GM13977 (cell line): ENCODE results near the gene PAQR4.

ENCODE experiments used
- DNase-seq: peaks from one replicate; pipeline ENCODE4 v3.0.0; 2012; ENCODE audit warnings: low spot score
- in situ Hi-C: fragments of 300-500 bp; cut with MboI; formaldehyde crosslinking; loops from one replicate; pipeline ENCODE4 v1.12.0; 2022; ENCODE audit warnings: low sequenced_read_pairs, low pct_unique_long_range_greater_than_20kb, mixed read lengths, inconsistent platforms; ENCODE audit not compliant: unreplicated experiment
- TF ChIP-seq, protein P1 (sequence below): IDR thresholded peaks from 2 replicates; pipeline ENCODE4 v1.5.1; 2012; ENCODE audit warnings: mild to moderate bottlenecking, control low read depth; ENCODE audit not compliant: insufficient read depth; ENCODE audit errors: extremely low read depth, missing control alignments

The PAQR4 gene

DNA sequence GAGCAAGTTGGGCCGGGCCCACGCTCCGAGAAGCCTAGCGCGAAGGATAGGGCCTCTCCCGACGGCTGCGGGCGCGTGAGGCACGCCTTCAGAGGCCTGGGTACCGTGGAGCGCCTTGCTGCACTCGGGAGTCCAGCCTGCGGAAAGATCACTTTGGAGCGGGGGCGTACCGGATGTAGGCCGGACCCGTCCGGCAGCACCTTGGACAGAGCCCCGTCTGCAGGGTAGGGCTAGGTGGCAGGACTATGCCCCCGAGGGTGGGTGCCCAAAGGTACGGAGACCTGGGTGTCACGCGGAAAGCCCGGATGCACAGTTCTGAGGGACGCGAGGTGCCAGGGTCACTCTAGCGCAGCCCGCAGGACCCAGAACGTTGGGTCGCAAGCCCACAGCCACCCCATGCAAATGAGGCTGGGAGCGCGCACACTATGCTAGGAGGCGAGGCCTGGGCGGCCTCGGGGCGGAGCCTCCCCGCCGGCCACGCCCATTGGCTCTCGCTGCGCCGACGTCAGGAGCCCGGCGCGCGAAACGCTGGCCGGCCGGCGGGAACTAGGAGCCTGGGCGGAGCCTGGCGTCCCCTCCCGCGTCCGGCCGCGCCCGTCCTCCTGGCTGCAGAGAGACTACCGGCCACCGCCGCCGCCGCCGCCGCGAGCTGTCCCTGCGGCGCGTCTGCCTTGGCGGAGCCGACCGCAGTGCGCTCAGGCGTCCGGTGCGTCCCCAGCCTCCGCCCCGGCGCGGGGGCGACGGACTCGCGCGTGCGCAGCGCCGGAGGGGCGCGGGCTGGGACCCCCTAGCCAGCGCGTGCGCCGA, at the start of gene PAQR4:
Gene PAQR4, plus strand, starts transcription at position 611 of the 807 bp plus-strand sequence. CDS start 327 bp downstream, outside the sequence.
- peak; percentile 99 for DNase-seq
- TF ChIP-seq, protein P1, sequence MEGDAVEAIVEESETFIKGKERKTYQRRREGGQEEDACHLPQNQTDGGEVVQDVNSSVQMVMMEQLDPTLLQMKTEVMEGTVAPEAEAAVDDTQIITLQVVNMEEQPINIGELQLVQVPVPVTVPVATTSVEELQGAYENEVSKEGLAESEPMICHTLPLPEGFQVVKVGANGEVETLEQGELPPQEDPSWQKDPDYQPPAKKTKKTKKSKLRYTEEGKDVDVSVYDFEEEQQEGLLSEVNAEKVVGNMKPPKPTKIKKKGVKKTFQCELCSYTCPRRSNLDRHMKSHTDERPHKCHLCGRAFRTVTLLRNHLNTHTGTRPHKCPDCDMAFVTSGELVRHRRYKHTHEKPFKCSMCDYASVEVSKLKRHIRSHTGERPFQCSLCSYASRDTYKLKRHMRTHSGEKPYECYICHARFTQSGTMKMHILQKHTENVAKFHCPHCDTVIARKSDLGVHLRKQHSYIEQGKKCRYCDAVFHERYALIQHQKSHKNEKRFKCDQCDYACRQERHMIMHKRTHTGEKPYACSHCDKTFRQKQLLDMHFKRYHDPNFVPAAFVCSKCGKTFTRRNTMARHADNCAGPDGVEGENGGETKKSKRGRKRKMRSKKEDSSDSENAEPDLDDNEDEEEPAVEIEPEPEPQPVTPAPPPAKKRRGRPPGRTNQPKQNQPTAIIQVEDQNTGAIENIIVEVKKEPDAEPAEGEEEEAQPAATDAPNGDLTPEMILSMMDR: no peak
- in situ Hi-C loops: no loop called here

DNA sequence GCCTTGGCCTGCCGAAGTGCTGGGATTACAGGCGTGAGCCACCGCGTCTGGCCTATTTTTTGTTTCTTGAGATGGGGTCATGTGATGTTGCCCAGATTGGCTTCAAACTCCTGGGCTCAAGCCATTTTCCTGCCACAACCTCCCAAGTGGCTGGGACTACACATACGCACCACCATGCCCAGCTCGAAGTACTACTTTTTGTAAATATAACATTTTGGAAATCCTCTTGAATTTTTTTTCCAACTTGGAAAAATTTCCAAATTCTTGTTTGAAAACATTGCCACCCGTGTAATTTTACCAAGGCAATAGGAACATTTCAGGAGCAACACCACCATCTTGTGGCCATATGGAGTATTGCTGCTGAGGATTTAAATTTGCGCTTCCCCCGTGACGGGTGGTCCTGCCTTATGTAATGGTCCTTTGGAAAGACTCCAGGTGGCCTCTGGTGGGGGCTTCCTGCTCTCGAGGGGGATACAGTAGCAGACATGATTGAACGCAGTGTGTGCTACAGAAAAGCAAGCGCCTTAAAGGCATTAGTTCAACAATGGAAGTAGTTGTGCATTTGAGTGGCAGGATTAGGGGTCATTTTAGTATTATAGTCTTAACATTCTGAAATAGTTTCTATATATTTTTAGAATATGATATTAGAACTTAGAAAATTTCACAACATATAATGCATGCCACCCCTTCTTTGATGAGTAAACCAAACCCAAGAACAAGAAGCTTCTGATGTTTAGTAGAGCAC, 49.5 kb upstream of the PAQR4 start:
- in situ Hi-C loops: no loop called here

DNA sequence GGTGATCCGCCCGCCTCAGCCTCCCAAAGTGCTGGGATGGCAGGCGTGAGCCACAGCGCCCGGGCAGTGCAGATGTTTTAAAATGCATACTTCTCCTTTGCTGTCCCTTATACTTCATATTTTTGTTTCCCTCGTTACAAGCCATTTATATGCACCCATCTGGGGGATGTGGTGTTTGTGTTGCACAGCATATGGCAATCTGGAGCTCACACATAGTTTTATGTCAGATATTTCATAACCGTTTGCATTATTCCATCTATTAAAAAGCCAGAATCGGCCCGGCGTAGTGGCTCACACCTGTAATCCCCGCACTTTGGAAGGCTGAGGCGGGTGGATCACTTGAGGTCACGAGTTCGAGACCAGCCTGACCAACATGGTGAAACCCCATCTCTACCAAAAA, 45.7 kb upstream of the PAQR4 start:
- in situ Hi-C loops: no loop called here
- no peak for DNase-seq
- TF ChIP-seq, protein P1: no peak

More for the DNA sequence above, 49.5 kb upstream of the PAQR4 start:
- TF ChIP-seq, protein P1: peak; percentile 70
- DNase-seq: peak; percentile 68

DNA sequence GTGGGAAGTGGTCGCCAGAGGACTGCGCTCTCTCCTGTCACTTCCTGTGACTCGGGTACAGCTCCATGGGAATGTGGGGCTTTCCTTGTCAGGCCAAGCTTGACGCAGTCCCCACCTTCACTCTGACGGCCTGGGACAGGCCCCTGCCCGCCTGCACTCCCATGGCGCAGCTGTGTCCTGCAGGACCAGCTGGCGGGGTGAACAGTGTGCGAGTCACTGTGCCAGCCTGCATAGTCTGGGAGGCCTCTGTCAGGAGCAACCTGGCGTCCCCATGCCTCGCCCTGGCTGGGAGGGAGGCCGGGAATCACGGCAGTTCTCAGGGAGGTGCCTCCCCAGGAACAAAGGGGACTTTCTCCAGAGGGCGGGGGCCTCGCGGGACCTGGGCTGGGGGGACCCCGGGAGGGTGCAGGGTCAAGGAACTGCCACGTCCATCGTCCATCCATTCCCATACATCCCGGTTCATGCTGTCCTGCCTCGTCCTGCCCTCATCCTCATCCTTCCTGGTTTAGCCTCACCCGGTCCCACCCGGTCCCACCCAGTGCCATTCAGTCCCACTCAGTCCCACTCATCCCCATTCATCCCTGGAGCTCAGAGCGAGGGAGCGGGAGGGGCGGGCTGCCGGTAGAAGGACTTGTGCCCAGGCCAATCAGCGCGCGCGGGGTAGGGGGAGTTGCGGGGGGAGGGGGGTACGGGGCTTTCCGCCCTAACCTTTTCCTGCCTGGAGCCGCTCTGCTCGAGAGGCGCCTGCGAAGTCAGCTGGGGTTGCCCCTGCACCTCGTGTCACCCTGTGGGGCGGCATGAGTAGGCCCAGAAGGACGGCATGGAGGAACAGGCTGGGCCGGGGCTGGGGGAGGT, 44.0 kb upstream of the PAQR4 start:
- DNase-seq: no peak
- TF ChIP-seq, protein P1: no peak
- in situ Hi-C loops: no loop called here

DNA sequence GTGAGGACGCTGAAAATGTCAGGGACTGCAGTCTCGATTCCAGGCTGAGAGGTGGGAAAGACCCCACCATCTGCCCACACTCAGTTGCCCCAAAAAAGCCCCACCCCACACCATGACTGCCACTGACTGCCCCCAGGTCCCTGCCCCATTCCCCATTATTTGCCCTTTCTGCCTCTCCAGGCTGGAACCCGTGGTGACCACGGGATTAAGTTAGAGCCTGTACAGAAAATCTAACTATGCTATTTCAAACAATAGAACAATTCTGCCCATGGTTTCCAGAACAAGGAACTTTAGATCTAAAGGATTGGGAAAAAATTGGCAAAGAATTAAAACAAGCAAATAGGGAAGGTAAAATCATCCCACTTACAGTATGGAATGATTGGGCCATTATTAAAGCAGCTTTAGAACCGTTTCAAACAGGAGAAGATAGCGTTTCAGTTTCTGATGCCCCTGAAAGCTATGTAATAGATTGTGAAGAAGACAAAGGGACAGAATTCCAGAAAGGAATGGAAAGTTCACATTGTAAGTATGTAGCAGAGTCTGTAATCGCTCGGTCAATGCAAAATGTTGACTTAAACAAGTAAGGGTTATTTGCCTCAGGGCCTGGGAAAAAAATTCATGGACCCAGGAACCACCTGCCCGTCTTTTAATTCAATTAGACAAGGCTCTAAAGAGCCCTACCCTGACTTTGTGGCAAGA, 43.0 kb upstream of the PAQR4 start:
- TF ChIP-seq, protein P1: no peak

DNA sequence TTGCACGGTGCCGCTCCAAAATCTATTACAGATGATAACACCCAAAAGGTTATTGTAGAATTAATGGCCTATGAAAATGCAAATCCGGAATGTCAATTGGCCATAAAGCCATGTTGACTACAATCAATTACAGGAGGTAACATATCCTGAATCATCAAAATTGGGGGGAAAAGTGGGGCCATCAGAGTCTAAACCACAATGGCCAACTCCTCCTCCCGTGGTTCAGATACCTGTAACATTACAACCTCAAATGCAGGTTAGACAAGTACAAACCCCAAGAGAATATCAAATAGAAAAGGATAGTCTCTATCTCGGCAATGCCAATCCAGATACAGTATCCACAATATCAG, 42.5 kb upstream of the PAQR4 start:
- DNase-seq: no peak
- TF ChIP-seq, protein P1: no peak
- in situ Hi-C loops: no loop called here

More for the DNA sequence above, 43.0 kb upstream of the PAQR4 start:
- in situ Hi-C loops: no loop called here
- no peak for DNase-seq
